Neural cell (in vitro differentiated cells): ENCODE results near the gene CRY2.

ENCODE experiments used
- EP300 ChIP-seq: fragments of 450-650 bp; conservative IDR thresholded peaks from 2 replicates; pipeline ENCODE4 v1.6.1; 2014; ENCODE audit warnings: antibody characterized with exemption, mild to moderate bottlenecking, moderate library complexity; ENCODE audit not compliant: poor library complexity, severe bottlenecking
- POLR2AphosphoS5 ChIP-seq: IDR thresholded peaks from 2 replicates; pipeline ENCODE4 v1.6.1; 2012
- REST ChIP-seq: IDR thresholded peaks from 2 replicates; pipeline ENCODE4 v1.6.1; 2012; ENCODE audit warnings: borderline replicate concordance
- TF ChIP-seq, protein P1 (sequence below): fragments of 450-650 bp; IDR thresholded peaks from 2 replicates; pipeline ENCODE4 v1.5.1; 2014; ENCODE audit warnings: antibody characterized with exemption, mild to moderate bottlenecking, moderate library complexity; ENCODE audit not compliant: poor library complexity, severe bottlenecking

DNA sequence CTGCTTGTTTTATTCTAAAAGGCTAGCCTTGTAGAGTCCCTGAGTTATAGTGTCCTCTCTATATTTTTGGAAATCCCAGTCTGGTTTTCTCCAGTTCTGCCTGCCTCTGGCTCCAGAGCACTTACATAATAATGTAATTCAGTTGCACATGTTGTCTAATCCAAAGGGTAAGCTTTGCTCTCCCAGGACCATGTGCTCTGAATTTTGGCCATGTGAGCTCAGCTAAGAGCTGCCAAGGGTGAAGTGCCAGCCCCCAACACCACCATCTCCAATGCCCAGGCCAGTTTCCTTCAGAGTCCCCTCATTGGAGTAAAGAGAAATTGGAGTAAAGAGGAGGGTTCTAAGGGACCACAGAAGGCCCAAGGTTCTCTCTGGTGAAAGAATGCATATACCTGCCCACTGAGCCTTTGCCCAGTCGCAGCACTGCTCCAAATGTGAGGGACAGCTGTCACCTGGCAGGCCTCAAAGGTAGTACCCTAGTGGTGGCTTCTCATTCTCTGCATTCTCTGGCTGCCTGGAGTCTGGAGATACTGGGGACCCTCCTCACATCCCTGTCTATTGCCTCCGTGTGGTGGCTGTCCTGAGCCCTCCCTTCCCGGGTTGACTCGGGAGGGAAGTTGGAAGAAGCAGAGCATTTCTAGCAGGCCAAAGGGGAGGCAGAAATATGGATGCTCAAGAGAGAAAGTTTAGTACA, 4.9 kb downstream of the CRY2 start:
- TF ChIP-seq, protein P1, sequence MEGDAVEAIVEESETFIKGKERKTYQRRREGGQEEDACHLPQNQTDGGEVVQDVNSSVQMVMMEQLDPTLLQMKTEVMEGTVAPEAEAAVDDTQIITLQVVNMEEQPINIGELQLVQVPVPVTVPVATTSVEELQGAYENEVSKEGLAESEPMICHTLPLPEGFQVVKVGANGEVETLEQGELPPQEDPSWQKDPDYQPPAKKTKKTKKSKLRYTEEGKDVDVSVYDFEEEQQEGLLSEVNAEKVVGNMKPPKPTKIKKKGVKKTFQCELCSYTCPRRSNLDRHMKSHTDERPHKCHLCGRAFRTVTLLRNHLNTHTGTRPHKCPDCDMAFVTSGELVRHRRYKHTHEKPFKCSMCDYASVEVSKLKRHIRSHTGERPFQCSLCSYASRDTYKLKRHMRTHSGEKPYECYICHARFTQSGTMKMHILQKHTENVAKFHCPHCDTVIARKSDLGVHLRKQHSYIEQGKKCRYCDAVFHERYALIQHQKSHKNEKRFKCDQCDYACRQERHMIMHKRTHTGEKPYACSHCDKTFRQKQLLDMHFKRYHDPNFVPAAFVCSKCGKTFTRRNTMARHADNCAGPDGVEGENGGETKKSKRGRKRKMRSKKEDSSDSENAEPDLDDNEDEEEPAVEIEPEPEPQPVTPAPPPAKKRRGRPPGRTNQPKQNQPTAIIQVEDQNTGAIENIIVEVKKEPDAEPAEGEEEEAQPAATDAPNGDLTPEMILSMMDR = no peak
- no peak for TF ChIP-seq EP300
- TF ChIP-seq POLR2AphosphoS5 = no peak
- no peak for TF ChIP-seq REST
